GM13976 (cell line): ENCODE measurements around the gene B4GALT1.

ENCODE experiments used
- DNase-seq: peaks from one replicate; pipeline ENCODE4 v3.0.0; 2012; ENCODE audit warnings: low spot score
- in situ Hi-C: fragments of 300-500 bp; cut with MboI; formaldehyde crosslinking; loops from one replicate; pipeline ENCODE4 v1.12.0; 2022; ENCODE audit warnings: low sequenced_read_pairs, mixed read lengths, inconsistent platforms; ENCODE audit not compliant: unreplicated experiment
- TF ChIP-seq, protein P1 (sequence below): IDR thresholded peaks from 2 replicates; pipeline ENCODE4 v1.5.1; 2012; ENCODE audit warnings: borderline replicate concordance, mild to moderate bottlenecking; ENCODE audit not compliant: insufficient read depth; ENCODE audit errors: extremely low read depth, missing control alignments, control extremely low read depth

Gene B4GALT1

DNA sequence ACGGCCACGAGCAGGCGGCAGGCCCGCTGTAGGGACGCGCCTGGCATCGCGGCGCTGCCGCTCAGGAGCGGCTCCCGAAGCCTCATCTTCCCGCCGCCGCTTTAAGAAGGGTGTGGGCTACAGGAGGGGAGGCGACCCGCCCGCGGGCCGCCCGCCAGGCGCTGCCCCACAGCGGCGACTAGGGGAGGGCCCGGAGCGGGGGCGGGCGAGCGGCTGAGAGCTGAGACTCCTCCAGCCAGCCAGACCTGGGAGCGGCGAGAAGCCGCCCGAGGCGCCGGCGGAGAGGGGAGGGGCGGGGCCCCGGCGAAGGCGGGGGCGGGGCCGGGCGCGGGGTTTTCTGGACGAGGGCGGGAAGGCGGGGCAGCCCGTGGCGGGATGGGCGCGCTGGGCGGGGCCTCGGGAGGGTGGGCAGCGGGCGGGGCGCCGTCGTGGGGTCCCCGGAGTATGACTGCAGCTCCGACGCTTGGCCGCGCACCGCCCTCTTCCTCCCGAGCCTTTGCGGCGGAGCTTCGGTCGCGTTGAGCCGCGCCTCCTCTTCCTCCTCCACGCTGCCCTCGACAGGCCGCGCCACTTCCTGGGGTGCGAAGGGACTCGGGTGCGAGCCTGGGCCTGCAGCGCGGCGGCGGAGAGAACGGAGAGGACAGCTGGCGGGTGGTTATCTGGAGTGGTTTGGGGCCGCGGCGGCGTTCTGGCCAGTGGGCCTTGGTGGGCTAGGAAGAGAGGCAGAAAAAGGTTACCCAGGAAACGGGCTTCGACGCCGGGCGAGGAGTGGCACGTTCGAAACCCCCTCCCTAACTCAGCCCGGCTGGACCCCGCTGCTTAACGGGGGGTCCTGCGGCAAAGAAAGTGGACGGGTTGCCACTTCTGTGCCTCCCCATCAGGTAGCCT lies at the start of gene B4GALT1:
TSS of gene B4GALT1 (minus strand) at position 253 of the 888 bp plus-strand sequence. CDS start at position 86, 167 bp downstream.
- in situ Hi-C loops = no loop called here
- TF ChIP-seq, protein P1, sequence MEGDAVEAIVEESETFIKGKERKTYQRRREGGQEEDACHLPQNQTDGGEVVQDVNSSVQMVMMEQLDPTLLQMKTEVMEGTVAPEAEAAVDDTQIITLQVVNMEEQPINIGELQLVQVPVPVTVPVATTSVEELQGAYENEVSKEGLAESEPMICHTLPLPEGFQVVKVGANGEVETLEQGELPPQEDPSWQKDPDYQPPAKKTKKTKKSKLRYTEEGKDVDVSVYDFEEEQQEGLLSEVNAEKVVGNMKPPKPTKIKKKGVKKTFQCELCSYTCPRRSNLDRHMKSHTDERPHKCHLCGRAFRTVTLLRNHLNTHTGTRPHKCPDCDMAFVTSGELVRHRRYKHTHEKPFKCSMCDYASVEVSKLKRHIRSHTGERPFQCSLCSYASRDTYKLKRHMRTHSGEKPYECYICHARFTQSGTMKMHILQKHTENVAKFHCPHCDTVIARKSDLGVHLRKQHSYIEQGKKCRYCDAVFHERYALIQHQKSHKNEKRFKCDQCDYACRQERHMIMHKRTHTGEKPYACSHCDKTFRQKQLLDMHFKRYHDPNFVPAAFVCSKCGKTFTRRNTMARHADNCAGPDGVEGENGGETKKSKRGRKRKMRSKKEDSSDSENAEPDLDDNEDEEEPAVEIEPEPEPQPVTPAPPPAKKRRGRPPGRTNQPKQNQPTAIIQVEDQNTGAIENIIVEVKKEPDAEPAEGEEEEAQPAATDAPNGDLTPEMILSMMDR = no peak
- peak; percentile 96 for DNase-seq

DNA sequence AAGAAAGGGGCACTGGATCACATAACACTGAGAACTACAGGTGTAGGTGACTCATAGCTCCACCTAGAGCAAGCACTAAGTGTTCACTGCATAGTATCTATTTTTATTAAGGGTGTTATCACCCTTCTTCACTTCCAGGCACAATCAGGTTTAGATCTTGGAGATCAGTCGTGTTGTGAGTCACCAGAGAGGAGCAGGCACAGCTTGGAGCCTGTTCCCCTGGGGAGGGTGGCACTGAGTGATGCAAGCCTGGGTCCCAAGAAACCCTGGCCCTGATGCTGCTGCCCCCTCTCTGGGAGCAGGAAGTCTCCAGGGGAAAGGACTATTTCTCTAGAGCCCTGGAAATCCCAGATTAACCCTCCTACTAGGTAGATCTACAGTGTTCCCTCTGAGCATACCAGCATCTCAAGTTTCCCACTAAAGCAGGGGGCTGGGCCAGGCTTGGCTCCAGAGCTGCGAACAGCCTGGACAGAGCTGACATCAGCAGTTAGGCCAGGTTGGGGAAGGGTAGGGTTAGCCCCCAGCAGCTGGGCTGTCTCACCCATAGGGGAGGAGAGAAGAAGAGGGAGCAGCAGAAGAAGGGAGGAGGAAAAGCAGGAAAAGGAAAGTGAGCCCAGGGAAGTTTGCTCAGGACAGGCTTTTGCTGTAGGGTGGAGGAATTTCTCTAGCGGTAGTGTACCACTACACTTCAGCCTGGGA lies 44.7 kb upstream of the B4GALT1 start:
- TF ChIP-seq, protein P1 = no peak
- in situ Hi-C loops = no loop called here

DNA sequence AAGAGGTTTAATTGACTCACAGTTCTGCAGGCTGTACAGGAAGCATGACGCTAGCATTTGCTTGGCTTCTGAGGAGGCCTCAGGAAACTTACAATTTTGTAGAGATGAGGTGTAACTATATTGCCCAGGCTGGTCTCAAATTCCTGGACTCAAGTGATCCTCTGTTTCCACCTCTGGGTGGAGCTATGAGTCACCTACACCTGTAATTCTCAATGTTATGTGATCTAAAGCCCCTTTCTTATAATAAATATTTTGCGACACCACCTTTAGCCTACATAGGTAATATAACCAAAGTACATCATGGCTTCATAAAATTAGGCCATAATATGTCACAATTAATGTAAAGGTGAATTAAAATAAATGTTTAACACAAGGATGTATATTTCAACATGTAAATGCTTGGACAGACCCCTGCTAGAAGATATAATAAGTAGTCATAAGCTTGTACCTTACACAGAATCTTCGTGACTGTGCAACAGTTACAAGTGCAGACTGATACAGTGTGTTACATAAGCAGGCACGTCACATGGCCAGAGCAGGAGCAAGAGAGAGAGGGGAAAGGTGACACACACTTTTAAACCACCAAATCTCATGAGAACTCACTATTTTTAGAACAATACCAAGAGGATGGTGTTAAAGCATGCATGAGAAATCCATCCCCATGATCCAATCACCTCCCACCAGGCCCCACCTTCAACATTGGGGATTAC lies 43.0 kb upstream of the B4GALT1 start:
- no peak for DNase-seq
- in situ Hi-C loops = no loop called here
- TF ChIP-seq, protein P1 = no peak

More for the DNA sequence above, 44.7 kb upstream of the B4GALT1 start:
- DNase-seq = no peak

- DNase-seq = no peak
- TF ChIP-seq, protein P1 = no peak
- in situ Hi-C loops = no loop called here
These were observed 42.3 kb upstream of the B4GALT1 start for GRCh38 chr9:33209394-33209793.

DNA sequence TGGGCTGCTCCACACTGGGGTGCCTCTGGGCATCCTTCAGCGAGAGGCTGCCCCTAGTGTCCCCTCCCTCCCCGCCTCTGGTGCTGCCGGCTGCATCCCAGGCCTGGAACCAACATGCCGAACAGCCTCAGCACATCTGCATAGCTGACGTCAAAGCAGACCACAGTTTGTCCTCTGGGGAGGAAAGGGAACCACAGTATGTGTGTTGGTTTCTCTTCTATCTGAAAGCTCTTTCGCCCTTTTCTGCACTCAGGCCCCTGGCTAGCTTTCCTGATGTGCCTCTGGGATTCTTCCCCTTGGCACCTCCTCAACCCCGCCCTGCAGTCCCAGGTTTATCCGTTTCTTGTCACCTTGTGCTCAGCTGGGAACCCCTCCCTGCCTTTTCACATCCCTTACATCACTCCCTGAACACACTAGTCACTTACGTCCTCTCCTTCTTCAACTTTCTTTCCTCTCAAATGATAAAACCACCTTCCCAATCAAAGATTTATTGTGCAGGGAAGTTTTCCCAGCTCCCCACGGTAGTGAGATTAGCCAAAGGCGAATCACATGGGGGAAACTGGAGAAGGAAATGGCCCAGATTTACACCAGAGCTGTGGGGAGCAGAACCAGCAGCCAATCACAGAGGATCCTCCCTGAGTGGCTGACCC lies 35.5 kb upstream of the B4GALT1 start:
- TF ChIP-seq, protein P1 = no peak
- peak; percentile 78 for DNase-seq
- in situ Hi-C loops = no loop called here

GRCh38 chr9:33202018-33202417 lies 34.9 kb upstream of the B4GALT1 start:
- DNase-seq = peak; percentile 48
- in situ Hi-C loops = no loop called here
- TF ChIP-seq, protein P1 = no peak
